A549 (cell line): Measurements from ENCODE around the gene TACC2.

ENCODE experiments used
- FOSL2 ChIP-seq, 2 experiments: fragments of 450-650 bp in 1 of 2; fragments of >200 bp in 1 of 2; sonication (Bioruptor Twin) in 1 of 2; formaldehyde crosslinking; IDR thresholded peaks; 2 replicates each; pipeline versions ENCODE4 v1.5.0 to v1.6.1; 2016 to 2020; ENCODE audit warnings: mild to moderate bottlenecking in 1 of 2, moderate library complexity in 1 of 2
- HDAC2 ChIP-seq: fragments of 200-600 bp; sonication (generic); IDR thresholded peaks from 2 replicates; pipeline ENCODE4 v1.6.1; 2016
- KDM5A ChIP-seq: fragments of 200-600 bp; sonication (generic); IDR thresholded peaks from 2 replicates; pipeline ENCODE4 v1.6.1; 2016; ENCODE audit warnings: antibody characterized with exemption, mild to moderate bottlenecking
- MYC ChIP-seq: IDR thresholded peaks from 2 replicates; pipeline ENCODE4 v1.6.1; 2012; ENCODE audit warnings: mild to moderate bottlenecking, inconsistent platforms, low read length, improper control_type of control experiment, borderline replicate concordance
- POLR2A ChIP-seq: IDR thresholded peaks from 2 replicates; pipeline ENCODE4 v1.6.1; 2012; ENCODE audit warnings: mild to moderate bottlenecking, low read length
- RAD21 ChIP-seq, 2 experiments: fragments of >200 bp in 1 of 2; sonication (Bioruptor Twin) in 1 of 2; formaldehyde crosslinking in 1 of 2; IDR thresholded peaks in 1 of 2; conservative IDR thresholded peaks in 1 of 2; 2 replicates in 1 of 2; 3 replicates in 1 of 2; pipeline ENCODE4 v1.6.1; 2012 to 2018; ENCODE audit warnings: inconsistent platforms in 1 of 2
- RFX5 ChIP-seq: fragments of 450-650 bp; IDR thresholded peaks from 2 replicates; pipeline ENCODE4 v1.7.1; 2014; ENCODE audit warnings: antibody characterized with exemption, mild to moderate bottlenecking, moderate library complexity
- SREBF2 ChIP-seq: fragments of 450-650 bp; IDR thresholded peaks from 2 replicates; pipeline ENCODE4 v1.6.1; 2014; ENCODE audit warnings: mild to moderate bottlenecking, moderate library complexity
- TP53 ChIP-seq: fragments of 250-450 bp; sonication (Bioruptor Pico); IDR thresholded peaks from 2 replicates; pipeline ENCODE4 v1.5.0; 2021; ENCODE audit warnings: mild to moderate bottlenecking, moderate library complexity
- TF ChIP-seq, protein P1 (sequence below): fragments of 450-650 bp; IDR thresholded peaks from 2 replicates; pipeline ENCODE4 v1.6.1; 2014; ENCODE audit warnings: antibody characterized with exemption
- TF ChIP-seq, protein P2 (sequence below): fragments of >200 bp; sonication (Bioruptor Twin); formaldehyde crosslinking; IDR thresholded peaks from 3 replicates; pipeline ENCODE4 v1.5.1; 2016
- TF ChIP-seq, protein P3 (sequence below): IDR thresholded peaks from 2 replicates; pipeline ENCODE4 v1.6.1; 2012

DNA sequence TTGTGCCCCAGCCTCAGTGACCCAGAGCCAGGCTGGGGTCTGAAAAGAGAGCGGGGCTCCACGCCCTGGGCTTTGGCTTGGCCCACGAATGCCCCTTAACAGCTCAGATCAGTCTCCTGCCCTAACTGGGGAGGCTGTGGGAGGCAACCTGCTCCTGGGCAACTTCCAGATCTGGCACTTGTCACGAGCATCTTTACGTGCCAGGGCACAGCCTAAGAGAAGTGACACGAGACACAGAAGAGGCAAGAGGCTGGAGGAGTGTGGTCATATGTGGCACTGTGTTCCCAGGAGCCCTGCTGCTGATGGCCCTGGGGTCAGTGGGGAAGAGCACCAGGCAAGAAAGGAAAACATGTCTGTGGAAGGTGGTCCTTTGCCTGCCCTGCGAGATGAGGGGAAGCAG, 184.4 kb downstream of the TACC2 start:
- no peak for TF ChIP-seq HDAC2
- TF ChIP-seq RFX5: no peak
- no peak for TF ChIP-seq SREBF2
- TF ChIP-seq RAD21 (conservative IDR thresholded peaks at IDR 0.05 in 1 of 2, IDR thresholded peaks at IDR 0.05 in 1 of 2): no peak
- TF ChIP-seq FOSL2 (IDR thresholded peaks at IDR 0.05): no peak
- TF ChIP-seq FOSL2 (CRISPR knock-in tag; IDR thresholded peaks at IDR 0.05): no peak
- no peak for TF ChIP-seq TP53 (CRISPR knock-in tag)
- TF ChIP-seq KDM5A: no peak
- TF ChIP-seq, protein P1, sequence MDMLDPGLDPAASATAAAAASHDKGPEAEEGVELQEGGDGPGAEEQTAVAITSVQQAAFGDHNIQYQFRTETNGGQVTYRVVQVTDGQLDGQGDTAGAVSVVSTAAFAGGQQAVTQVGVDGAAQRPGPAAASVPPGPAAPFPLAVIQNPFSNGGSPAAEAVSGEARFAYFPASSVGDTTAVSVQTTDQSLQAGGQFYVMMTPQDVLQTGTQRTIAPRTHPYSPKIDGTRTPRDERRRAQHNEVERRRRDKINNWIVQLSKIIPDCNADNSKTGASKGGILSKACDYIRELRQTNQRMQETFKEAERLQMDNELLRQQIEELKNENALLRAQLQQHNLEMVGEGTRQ: no peak
- TF ChIP-seq POLR2A: no peak
- TF ChIP-seq, protein P2, sequence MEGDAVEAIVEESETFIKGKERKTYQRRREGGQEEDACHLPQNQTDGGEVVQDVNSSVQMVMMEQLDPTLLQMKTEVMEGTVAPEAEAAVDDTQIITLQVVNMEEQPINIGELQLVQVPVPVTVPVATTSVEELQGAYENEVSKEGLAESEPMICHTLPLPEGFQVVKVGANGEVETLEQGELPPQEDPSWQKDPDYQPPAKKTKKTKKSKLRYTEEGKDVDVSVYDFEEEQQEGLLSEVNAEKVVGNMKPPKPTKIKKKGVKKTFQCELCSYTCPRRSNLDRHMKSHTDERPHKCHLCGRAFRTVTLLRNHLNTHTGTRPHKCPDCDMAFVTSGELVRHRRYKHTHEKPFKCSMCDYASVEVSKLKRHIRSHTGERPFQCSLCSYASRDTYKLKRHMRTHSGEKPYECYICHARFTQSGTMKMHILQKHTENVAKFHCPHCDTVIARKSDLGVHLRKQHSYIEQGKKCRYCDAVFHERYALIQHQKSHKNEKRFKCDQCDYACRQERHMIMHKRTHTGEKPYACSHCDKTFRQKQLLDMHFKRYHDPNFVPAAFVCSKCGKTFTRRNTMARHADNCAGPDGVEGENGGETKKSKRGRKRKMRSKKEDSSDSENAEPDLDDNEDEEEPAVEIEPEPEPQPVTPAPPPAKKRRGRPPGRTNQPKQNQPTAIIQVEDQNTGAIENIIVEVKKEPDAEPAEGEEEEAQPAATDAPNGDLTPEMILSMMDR: no peak
- TF ChIP-seq MYC: no peak
- TF ChIP-seq, protein P3, sequence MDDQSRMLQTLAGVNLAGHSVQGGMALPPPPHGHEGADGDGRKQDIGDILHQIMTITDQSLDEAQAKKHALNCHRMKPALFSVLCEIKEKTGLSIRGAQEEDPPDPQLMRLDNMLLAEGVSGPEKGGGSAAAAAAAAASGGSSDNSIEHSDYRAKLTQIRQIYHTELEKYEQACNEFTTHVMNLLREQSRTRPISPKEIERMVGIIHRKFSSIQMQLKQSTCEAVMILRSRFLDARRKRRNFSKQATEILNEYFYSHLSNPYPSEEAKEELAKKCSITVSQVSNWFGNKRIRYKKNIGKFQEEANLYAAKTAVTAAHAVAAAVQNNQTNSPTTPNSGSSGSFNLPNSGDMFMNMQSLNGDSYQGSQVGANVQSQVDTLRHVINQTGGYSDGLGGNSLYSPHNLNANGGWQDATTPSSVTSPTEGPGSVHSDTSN: no peak
